Hematopoietic multipotent progenitor cell (in vitro differentiated cells): ENCODE results near the gene AFF1. TPM values are rescaled to one million over a fixed set of nuclear protein-coding genes. Genes with fewer than 3 reads are reported as not detected.

Experiments used
- DNase-seq, 3 donors: peaks; one replicate each; pipeline ENCODE4 v3.0.0-alpha.2; 2011 to 2015; ENCODE audit warnings: low read depth in 2 of 3, low spot score in 2 of 3
- total RNA-seq: library from RNA; depleted of rRNA; stranded (reverse); fragments of >200 nt; gene quantifications from one replicate; pipeline ENCODE4 v1.2.3, GENCODE V29; 2012

Gene AFF1
- total RNA-seq, 1 donor = 44.4 TPM

GRCh38 chr4:86948276-86948675, 13.5 kb downstream of the AFF1 start:
- no peak for DNase-seq

- DNase-seq = no peak
These were observed 16.2 kb downstream of the AFF1 start for GRCh38 chr4:86950831-86951525.

DNA sequence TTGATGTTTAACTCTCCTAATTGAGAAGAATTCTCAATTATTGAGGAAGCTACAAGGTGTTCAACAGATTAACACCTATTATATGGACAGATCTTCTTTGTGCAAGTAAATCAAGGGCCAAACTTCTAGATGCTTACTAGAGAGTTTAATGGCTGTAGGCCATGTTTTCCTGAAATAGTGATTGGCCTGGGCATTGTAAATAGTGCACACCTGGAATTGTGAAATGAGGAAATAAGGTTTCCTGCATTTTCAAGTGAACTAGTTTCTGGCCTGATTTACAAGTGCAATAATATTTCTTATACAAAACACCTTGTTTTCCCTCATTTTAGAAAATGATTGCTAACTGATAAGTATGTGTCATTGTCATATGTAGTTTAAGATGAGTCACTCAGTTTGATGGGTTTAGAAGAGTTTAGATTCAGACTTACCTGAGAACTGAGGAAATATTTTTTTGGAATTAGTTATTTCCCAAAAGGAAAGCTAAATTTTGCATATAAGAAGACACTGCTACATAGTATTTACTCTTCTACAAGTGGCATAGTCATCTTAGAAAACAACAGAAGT, 21.2 kb downstream of the AFF1 start:
- DNase-seq = no peak

- DNase-seq = no peak
These were observed 22.4 kb downstream of the AFF1 start for GRCh38 chr4:86957215-86957614.

- no peak for DNase-seq
These were observed 25.0 kb downstream of the AFF1 start for GRCh38 chr4:86959588-86960500.

GRCh38 chr4:86960557-86960961, 25.7 kb downstream of the AFF1 start:
- DNase-seq = no peak

GRCh38 chr4:86961116-86961515, 26.3 kb downstream of the AFF1 start:
- DNase-seq = peak in 1 of 3 donors; percentile 57

GRCh38 chr4:86961605-86962295, 26.9 kb downstream of the AFF1 start:
- DNase-seq = peak in 2 of 3 donors; percentile 88 to 94

GRCh38 chr4:86963697-86964096, 28.9 kb downstream of the AFF1 start:
- DNase-seq = no peak

DNA sequence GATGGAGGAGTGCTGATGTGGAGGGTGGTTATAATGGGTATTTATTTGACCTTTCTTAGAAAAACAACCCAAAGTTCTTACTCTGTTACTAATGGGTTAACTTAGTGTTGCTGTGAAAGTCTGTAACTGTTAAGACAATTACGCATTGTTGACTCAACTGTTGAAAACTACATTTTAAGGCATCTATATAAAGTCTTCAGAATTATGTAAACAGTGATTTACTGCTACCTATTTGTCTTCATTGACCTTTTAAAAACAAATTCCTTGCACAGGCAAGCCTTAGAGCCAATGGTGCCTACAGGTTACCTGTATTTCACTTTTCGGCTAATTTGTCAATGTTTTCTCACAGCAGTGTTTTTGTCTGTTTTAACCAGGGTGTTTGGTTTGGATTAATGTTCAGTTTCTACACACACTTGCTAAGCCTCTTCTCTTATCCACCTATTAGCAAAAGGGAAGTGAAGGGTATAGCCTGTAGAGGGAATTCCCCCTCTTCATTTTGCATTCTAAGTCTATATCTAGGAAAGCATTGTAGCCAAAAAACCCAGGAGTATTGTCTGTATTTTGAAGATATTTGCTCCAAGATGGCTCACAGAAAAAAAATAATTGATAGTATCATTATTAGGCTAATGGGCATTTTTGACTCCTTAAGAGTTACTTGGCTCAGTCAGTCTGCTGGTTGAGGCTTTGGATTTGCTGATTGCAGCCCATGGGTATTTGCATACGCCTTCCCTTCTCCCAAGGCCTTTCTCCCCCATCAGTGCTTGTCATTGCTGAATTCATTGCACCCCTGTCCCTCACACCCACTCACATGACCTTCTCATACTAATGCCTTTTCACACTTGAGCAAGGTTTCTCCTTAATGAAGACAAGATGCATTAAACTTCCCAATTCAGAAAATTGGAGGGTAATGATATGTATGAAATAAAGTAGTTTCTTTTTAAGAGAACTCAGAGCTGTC, 30.5 kb downstream of the AFF1 start:
- no peak for DNase-seq

DNA sequence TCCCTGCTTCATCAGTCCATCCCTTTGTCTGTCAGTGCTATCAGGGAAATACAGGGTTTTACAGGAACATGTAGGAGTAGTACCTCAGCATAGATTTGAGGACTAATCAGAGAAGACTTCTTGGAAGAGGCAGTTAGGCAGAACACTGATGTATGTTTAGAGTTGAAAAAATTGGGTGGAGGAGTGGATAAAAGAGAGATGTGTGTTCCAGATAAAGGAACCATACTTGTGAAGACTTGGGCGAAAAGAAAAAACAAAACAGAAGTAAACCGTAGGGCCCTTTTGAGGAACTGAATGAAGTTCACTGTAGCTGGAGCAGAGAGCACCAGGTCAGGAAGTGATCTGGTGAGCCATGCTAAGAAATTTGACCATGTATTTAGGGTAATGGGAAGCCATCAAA, 32.3 kb downstream of the AFF1 start:
- peak in 1 of 3 donors; percentile 43 for DNase-seq

GRCh38 chr4:86967798-86968197, 33.0 kb downstream of the AFF1 start:
- no peak for DNase-seq

GRCh38 chr4:86968547-86968946, 33.7 kb downstream of the AFF1 start:
- no peak for DNase-seq

GRCh38 chr4:86970447-86971354, 35.9 kb downstream of the AFF1 start:
- DNase-seq = no peak

DNA sequence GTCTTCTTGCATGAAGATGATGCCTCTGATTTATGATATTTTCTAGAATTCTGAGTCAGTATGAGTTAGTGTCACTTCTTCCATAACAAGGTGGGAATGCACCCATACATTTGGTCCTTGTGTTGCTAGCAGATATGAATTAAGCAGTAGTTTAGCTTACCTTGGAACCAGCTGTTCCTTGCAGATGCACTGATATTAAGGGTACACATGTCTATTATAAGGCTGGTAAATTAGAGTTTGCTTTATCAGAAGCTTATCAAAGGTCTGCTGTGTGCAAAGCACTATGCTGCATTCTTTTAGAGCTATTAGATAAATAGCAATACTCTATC, 36.5 kb downstream of the AFF1 start:
- DNase-seq = no peak

DNA sequence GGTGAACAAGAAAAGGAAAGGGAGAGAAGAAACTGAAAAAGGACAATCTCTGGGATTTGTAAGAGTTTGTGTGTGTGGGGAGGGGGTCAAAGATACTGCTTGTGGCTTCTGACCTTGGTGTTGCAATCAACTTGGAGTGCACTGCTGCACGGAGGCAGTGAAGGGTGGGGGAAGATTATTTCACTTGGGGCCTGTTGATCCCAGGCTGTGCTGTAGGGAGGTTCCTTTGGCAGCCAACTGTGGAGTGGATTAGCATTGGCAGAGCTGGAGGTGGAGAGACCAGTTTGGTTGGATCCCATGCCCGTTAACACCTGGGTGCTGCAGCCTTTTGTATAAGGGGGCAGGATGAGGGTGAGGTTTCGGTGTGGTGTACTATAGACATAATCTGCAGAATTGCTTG, 38.2 kb downstream of the AFF1 start:
- DNase-seq = no peak

DNA sequence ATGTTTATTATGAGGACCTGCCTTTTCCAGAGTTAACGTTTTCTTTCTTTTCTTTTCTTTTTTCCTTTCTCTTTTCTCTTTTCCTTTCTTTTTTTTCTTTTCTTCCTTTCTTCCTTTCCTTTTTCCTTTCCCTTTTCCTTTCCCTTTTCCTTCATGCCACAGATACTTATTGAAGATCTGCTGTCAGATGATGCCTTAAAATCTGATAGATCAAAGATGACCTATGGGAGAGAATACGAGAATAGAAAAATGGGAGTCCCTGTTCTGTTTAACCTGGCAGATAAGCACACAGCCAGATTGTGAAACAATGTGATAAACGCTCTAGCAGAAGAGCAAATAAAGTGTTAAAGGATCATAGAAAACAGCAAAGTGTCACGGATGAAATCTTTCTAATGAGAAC, 38.9 kb downstream of the AFF1 start:
- no peak for DNase-seq

DNA sequence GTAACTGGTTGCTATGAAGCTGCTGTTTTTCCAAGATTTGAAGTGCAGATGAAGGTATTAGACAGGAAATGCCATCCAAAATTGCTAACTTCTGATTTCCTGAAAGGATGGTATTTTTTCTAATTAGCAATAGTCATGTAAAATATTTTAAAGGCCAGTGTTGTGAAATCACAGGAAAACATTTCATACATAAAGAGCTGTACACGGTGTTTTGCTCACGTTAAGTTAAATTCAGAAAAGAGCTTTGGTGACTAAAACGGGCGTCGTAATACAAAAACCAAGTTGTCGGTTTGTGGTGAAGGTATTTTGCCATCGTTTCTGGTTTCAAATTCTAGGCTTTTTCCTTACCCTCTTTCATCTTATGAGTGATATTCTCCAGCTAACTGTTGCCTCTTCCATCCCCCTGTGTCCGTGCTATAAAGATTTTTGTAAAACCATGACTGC, 39.8 kb downstream of the AFF1 start:
- DNase-seq = no peak

DNA sequence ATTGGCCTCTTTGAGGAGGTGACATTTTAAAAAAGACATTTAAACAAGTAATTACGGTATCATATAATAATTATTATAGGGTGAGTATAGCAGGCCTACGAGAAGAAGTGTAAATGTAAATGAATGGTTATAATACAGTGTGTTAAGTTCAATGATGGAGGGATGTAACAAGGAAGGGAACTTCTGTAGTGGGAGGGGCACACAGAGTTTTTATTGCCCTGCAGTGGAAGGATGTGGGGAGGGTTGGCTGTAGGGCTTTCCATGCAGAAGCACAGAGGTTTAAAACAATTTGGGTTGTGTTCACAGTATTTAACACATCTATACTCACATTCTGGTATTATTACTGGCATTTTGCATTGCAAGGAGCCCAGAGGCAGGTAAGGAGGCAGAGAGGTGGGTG, 41.1 kb downstream of the AFF1 start:
- DNase-seq = no peak
